AG04450 (cell line): Measurements from ENCODE around the gene C1orf35. TPM values are rescaled to one million over a fixed set of nuclear protein-coding genes. Genes with fewer than 3 reads are reported as not detected.

ENCODE experiments used
- CTCF ChIA-PET: fragments of 300-600, 350-600 bp; formaldehyde crosslinking; extraction: SDS; loops from one replicate; lab custom pipeline; 2022; ENCODE audit warnings: antibody characterized with exemption, inconsistent platforms; lab: Charles Lee
- POLR2A ChIA-PET: fragments of 350-600 bp; formaldehyde crosslinking; extraction: SDS; loops from one replicate; lab custom pipeline; 2021; ENCODE audit warnings: antibody characterized with exemption, inconsistent platforms; lab: Yijun Ruan, JAX
- DNase-seq: peaks from one replicate; pipeline ENCODE4 v3.0.0-alpha.2; 2011; ENCODE audit warnings: low read depth, low spot score
- H3K27ac ChIP-seq: one replicate; pipeline ENCODE4 v1.5.1; 2012; ENCODE audit warnings: low read depth, low read length, control low read depth
- H3K27me3 ChIP-seq: one replicate; pipeline ENCODE4 v1.6.0; 2012; ENCODE audit warnings: low read length; ENCODE audit not compliant: control insufficient read depth, insufficient read depth
- H3K4me3 ChIP-seq: 2 replicates; pipeline ENCODE4 v1.5.1; 2011; ENCODE audit warnings: mild to moderate bottlenecking, low read depth, low read length, control low read depth
- H3K9me3 ChIP-seq: 2 replicates; pipeline ENCODE4 v1.5.1; 2012; ENCODE audit warnings: low read length; ENCODE audit not compliant: control insufficient read depth, insufficient read depth
- polyA plus RNA-seq: library from polyadenylated mRNA; depleted of rRNA; stranded (reverse); fragments of >200 nt; gene quantifications from 2 replicates; pipeline ENCODE4 v1.2.3, GENCODE V29; 2011
- TF ChIP-seq, protein P1 (sequence below): IDR thresholded peaks from 2 replicates; pipeline ENCODE4 v1.5.1; 2011; ENCODE audit warnings: low read depth, low read length, control low read depth, inconsistent platforms

The C1orf35 gene
- polyA plus RNA-seq, 1 experiment = 3.6 TPM

DNA sequence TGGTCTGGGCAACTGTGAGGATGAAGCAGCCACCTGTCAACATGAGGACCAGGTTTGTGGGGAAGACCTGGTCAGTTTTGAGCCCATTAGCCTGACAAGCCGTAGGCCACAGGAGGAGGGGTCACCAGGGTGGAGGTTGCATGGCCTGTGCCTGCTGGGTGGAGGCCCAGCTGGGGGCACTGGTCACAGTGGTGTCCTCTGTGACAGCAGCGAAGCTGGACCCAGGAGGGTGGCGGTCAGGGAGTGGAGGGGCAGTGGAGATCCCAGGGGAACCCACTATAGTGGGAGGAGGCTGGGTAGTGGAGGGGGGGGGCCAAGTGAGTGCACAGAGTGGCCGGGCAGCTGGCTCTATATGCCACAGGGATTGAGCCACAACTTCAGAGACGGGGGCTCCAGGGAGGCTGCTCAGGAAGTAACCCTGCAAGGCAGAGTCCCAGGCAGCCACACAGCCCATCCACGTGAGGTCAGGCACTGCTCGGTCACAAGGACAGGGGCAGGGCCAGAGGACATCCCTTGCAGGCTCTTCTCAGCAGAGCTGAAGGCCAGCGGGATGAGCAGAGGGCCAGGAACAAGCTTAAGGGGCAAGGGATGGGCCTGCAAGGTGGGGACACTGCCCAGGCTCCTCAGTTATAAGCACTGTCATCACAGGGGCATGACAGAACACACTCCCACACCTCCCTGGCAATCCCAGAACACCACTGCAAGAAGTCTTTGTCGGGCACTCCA is 2.3 kb upstream of the C1orf35 start:
- no peak for DNase-seq
- ChIA-PET POLR2A (interaction anchor here (1.0 to 1.3 kb wide), 2 partner anchors 15 to 60 kb away, joined by 3 read pairs; partner anchors contain the start of gene IBA57), CTCF (no interaction called here)
- H3K9me3 ChIP-seq = no peaks in the 10 kb centered on the region; the same call in 1 of the 2 replicates
- H3K4me3 ChIP-seq = no peak overlapping the region
- H3K27ac ChIP-seq = no peak overlapping the region
- TF ChIP-seq, protein P1, sequence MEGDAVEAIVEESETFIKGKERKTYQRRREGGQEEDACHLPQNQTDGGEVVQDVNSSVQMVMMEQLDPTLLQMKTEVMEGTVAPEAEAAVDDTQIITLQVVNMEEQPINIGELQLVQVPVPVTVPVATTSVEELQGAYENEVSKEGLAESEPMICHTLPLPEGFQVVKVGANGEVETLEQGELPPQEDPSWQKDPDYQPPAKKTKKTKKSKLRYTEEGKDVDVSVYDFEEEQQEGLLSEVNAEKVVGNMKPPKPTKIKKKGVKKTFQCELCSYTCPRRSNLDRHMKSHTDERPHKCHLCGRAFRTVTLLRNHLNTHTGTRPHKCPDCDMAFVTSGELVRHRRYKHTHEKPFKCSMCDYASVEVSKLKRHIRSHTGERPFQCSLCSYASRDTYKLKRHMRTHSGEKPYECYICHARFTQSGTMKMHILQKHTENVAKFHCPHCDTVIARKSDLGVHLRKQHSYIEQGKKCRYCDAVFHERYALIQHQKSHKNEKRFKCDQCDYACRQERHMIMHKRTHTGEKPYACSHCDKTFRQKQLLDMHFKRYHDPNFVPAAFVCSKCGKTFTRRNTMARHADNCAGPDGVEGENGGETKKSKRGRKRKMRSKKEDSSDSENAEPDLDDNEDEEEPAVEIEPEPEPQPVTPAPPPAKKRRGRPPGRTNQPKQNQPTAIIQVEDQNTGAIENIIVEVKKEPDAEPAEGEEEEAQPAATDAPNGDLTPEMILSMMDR = no peak
- no peaks in the 10 kb centered on the region for H3K27me3 ChIP-seq

DNA sequence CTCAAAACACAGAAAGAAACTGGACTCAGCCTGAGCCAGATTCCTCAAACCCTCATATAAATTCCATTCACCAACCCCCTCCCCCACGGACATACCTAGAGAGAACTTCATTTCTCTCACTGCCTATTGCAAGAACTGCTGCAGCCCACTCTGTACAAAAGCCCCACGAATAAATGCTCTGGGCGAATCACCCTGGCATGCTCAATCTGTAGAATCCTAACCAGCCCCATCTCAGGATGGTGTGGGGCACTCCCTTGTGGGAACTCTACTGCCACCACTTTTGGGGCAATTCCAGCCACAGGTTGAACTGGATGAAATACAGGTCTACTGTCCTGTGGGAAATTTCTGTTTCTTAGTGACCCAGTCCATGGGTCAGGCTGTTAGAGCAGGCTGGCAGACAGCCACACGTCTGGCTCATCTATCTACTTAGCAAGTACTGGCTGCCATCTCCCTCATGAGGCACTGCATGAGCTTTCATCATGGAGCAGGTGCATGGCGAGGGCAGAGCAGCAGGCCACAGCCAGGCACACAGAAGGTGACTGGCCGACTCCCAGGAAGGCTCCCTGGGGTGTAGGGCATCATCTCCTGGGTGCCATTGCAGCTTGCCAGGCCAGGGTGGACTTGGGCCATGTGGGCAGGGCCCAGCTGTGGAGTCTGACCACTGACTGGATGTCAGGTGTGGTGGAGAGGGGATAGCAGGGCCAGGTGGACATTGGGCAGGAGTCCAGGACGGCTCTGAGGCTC is 1.6 kb upstream of the C1orf35 start:
- TF ChIP-seq, protein P1 = no peak
- ChIA-PET POLR2A (no interaction called here), CTCF (no interaction called here)
- Histone ChIP-seq H3K27ac (no peak overlapping the region), H3K9me3 (no peaks in the 10 kb centered on the region; the same call in 1 of the 2 replicates), H3K4me3 (no peak overlapping the region), H3K27me3 (no peaks in the 10 kb centered on the region)
- no peak for DNase-seq

DNA sequence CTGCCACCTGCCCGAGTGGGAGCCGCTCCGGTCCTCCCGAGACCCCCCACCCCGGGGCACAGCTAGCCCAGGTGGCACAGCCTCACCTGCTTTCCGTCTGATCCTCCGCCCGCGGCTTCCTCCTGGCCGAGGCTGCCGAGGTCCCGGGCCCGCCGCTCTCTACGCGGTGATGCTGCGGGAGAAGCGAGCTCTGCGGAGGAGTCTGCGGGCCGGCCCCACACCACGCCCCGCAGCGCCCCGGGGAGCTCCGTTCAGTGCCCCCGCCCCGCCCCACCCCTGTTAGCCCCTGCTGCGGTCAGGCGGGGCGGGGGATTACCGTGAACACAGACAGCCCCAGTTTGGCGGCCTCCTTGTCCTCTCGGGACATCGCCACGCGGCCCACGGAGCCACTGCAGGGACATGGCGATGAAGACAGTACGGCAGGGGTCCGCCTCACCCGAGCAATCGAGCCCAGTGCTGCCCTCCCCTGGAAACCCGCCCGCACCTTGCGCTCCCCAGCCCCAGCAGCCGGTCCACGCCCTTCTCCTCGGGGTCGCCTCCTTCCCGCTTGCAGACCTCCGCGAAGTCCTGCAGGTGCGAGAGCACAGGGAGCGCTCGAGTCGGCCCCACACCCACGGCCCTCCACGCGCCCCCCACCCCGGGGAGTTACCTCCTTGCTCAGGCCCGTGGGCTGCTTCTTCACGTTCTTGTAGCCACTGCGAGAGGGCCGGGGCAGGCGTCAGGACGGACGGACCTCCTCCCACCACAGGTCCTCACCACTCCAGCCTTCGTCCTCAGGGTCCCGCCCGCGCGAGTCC is 933 bp downstream of the C1orf35 start:
- H3K4me3 ChIP-seq = peak overlapping the region; percentile 84
- CTCF ChIA-PET = no interaction called here
- H3K9me3 ChIP-seq = no peaks in the 10 kb centered on the region; the same call in 1 of the 2 replicates
- no peaks in the 10 kb centered on the region for H3K27me3 ChIP-seq
- no peak overlapping the region for H3K27ac ChIP-seq
- DNase-seq = no peak
- TF ChIP-seq, protein P1 = peak; percentile 17
- POLR2A ChIA-PET = interaction anchor here (0.5 kb wide), 1 partner anchor 368 kb away, joined by 15 read pairs; no protein-coding TSS in a partner anchor

DNA sequence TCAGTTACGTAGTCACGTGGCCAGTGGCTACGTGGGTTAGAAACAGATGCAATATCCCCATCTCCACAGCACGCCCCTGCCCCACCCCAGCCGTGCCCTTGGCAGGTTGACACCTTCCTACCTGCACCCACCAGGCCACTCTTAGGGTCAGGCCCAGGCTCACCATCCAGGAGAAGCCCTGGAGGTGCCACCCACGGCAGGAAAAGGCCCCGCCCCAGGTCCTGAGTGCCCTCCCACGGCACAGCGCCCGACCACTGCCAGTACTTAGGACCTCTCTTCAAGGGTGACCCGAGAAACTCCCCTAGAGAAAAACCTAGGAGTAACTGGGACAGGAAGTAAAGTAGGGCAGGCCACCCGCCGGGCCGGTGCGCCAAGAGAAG is 1.5 kb downstream of the C1orf35 start:
- H3K27me3 ChIP-seq = no peaks in the 10 kb centered on the region
- ChIA-PET CTCF (no interaction called here), POLR2A (no interaction called here)
- DNase-seq = no peak
- H3K9me3 ChIP-seq = no peaks in the 10 kb centered on the region; the same call in 1 of the 2 replicates
- H3K27ac ChIP-seq = no peak overlapping the region
- TF ChIP-seq, protein P1 = no peak
- peak overlapping the region; percentile 84 for H3K4me3 ChIP-seq
